SU-DHL-6 (cell line): ENCODE measurements around the gene PTRH1.

Experiments
- EZH2phosphoT487 ChIP-seq: fragments of 200-600 bp; sonication (generic), shearing (Covaris generic); conservative IDR thresholded peaks from 2 replicates; pipeline ENCODE4 v1.6.1; 2018; ENCODE audit warnings: mild to moderate bottlenecking, antibody characterized with exemption, low read length, moderate library complexity, mixed read lengths
- TF ChIP-seq, protein P1 (sequence below): fragments of 200-600 bp; sonication (generic); IDR thresholded peaks from one replicate; pipeline ENCODE4 v1.5.1; 2017; ENCODE audit warnings: antibody characterized with exemption, mild to moderate bottlenecking, low read length, moderate library complexity; ENCODE audit not compliant: insufficient read depth, poor library complexity, severe bottlenecking

GRCh38 chr9:127700594-127701255, 14.7 kb downstream of the PTRH1 start:
- TF ChIP-seq, protein P1, sequence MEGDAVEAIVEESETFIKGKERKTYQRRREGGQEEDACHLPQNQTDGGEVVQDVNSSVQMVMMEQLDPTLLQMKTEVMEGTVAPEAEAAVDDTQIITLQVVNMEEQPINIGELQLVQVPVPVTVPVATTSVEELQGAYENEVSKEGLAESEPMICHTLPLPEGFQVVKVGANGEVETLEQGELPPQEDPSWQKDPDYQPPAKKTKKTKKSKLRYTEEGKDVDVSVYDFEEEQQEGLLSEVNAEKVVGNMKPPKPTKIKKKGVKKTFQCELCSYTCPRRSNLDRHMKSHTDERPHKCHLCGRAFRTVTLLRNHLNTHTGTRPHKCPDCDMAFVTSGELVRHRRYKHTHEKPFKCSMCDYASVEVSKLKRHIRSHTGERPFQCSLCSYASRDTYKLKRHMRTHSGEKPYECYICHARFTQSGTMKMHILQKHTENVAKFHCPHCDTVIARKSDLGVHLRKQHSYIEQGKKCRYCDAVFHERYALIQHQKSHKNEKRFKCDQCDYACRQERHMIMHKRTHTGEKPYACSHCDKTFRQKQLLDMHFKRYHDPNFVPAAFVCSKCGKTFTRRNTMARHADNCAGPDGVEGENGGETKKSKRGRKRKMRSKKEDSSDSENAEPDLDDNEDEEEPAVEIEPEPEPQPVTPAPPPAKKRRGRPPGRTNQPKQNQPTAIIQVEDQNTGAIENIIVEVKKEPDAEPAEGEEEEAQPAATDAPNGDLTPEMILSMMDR = no peak
- TF ChIP-seq EZH2phosphoT487 = no peak
